ENCODE measurements around the gene TKT. TPM values are rescaled to one million over a fixed set of nuclear protein-coding genes. Genes with fewer than 3 reads are reported as not detected.

TKT gene
- total RNA-seq, 4 donors from 2014 or later = 97.3 to 338 (median 167) TPM

DNA sequence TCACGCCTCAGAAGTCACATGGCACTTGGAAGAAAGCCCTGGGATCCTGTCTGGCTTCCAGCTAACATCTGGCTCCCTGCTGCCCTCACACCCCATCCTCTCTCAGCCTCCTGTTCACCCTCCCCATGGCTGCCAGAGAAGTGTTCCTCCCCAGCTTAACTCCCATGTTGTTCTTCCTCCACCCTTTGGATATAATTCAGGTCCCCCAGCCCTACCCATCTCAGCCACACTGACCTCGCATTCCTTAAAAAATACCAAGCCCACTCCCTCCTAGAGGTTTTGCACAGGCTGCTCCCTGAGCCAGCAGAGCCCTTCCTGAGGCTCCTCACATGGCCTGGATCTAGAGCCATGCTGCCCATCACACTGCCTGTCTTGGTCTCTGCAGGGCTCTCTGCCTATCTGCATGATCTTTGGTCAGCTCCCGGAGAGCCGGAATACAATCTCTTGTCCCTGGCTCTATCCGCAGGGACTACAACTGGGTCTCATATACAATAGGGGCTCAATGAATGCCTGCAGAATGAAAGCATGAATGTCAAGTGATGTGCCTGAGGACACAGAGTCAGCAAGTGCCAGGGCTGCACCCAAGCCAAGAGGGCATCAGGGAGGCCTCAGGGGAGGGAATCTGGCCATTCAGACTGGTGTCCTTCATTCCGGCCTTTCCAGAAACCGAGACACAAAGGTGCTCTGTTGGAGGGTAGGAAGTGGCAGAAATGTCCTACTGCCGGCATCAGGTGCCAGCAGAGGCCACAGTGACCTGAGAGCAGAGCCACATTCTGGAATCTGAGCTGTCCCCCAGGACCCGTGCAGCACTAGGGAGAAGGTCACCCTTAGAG is 3.8 kb upstream of the TKT start:
- intact Hi-C loops (cut with DNase I; ENCODE audit: low total_unique reads) (loop anchor here (10.0 kb wide), 1 partner anchor 625 kb away; the partner anchor contains the start of gene ACTR8), in situ Hi-C loops (cut with MboI; ENCODE audit: low pct_ligation_motif_present in 1 of 4, low pct_unique_long_range_greater_than_20kb in 1 of 4, low sequenced_read_pairs in 3 of 4) (no loop called here)
- WGBS, 2 donors (ENCODE audit: low coverage in 1 of 2) = 84% methylated on average over 9 of the region's 9 CpGs; no CpG with 5 or more reads in 1 of the 2 donors
- Histone ChIP-seq H3K4me1 (peaks cover 0 to 5% (median 4%) of the 10 kb centered on the region in 4 donors), H3K4me3 (no peak overlapping the region), H3K36me3 (no peaks in the 10 kb centered on the region), H3K27me3 (no peaks in the 10 kb centered on the region), H3K9me3 (no peaks in the 10 kb centered on the region), H3K27ac (no peak overlapping the region)
- no peak for TF ChIP-seq POLR2AphosphoS5 (IDR thresholded peaks at IDR 0.05)
- TF ChIP-seq, protein P1, sequence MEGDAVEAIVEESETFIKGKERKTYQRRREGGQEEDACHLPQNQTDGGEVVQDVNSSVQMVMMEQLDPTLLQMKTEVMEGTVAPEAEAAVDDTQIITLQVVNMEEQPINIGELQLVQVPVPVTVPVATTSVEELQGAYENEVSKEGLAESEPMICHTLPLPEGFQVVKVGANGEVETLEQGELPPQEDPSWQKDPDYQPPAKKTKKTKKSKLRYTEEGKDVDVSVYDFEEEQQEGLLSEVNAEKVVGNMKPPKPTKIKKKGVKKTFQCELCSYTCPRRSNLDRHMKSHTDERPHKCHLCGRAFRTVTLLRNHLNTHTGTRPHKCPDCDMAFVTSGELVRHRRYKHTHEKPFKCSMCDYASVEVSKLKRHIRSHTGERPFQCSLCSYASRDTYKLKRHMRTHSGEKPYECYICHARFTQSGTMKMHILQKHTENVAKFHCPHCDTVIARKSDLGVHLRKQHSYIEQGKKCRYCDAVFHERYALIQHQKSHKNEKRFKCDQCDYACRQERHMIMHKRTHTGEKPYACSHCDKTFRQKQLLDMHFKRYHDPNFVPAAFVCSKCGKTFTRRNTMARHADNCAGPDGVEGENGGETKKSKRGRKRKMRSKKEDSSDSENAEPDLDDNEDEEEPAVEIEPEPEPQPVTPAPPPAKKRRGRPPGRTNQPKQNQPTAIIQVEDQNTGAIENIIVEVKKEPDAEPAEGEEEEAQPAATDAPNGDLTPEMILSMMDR (IDR thresholded peaks at IDR 0.05) = no peak
- TF ChIP-seq EP300 (IDR thresholded peaks at IDR 0.05; ENCODE audit: low read depth) = no peak
- no peak for TF ChIP-seq POLR2A (IDR thresholded peaks at IDR 0.05)
- DNase-seq = no peak

DNA sequence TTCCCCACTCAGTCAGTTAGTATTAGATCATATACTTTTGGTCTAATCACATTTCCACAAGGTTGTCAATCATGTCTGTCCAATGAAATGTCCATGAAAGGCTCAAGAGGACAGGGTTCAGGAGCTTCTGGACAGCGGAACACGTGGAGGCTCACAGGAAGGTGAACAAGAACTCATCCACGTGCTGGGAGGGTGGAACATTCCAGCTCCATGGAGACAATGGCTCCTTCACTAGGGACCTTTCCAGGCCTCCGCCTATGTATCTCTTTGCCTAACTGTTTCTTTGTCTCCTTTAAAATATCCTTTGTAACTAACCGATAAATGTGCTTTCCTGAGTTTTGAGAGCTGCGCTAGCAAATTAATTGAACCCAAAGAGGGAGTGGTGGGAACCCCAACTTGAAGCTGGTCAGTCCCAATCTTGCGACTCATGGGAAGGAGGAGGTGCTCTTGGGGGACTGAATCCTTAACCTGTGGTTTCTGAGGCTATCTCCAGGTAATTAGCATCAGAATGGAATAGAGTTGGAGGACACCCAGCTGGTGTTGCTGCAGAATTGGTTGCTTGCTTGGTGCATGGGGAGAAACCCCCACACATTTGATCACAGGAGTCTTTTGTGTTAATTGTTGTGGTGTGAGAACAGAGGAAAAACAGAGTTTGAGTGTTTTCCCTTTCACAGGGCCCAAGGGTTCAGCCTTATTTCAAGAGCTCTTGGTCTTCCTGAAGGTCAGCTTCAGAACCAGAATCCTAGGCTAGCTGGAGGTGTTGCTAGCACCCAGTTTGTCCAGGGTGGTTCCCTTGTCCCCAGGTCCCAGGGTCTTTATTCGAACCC is 3.0 kb upstream of the TKT start:
- H3K4me3 ChIP-seq = no peak overlapping the region
- H3K9me3 ChIP-seq = no peaks in the 10 kb centered on the region
- H3K27ac ChIP-seq = no peak overlapping the region
- no peaks in the 10 kb centered on the region for H3K27me3 ChIP-seq
- intact Hi-C loops (cut with DNase I; ENCODE audit: low total_unique reads) = loop anchor here (10.0 kb wide), 1 partner anchor 626 kb away; the partner anchor contains the start of gene ACTR8
- in situ Hi-C loops (cut with MboI; ENCODE audit: low pct_ligation_motif_present in 1 of 4, low pct_unique_long_range_greater_than_20kb in 1 of 4, low sequenced_read_pairs in 3 of 4) = no loop called here
- H3K36me3 ChIP-seq = no peaks in the 10 kb centered on the region
- no peak for DNase-seq
- peaks cover 5 to 13% (median 11%) of the 10 kb centered on the region in 4 donors for H3K4me1 ChIP-seq
- WGBS, 2 donors (ENCODE audit: low coverage in 1 of 2) = 82 to 93% methylated on average over 3 to 8 of the region's 8 CpGs
- TF ChIP-seq POLR2A (IDR thresholded peaks at IDR 0.05) (no peak), POLR2AphosphoS5 (IDR thresholded peaks at IDR 0.05) (no peak)

DNA sequence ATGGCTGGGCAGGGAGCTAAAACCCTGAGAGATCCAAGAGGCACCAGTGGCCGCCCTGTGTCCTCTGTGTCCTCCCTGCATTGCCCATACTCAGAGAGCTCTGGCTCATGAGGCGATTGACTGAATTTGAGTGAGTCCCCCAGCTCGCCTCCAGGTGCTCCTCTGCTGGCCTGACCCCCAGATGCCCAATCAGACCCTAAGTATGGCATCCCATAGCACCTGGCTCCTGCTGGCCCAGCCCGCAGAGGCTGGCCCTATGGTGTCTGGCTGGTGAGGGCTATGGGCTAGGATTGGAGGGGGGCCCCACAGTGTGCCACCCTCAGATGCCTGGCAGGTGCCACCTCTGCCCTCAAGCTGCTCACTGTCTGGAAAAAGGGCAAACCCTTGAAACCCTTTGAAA is 1.6 kb upstream of the TKT start:
- WGBS, 2 donors (ENCODE audit: low coverage in 1 of 2) = 97% methylated on average over 3 of the region's 4 CpGs; no CpG with 5 or more reads in 1 of the 2 donors
- Histone ChIP-seq H3K4me3 (no peak overlapping the region), H3K36me3 (no peaks in the 10 kb centered on the region), H3K27me3 (no peaks in the 10 kb centered on the region), H3K4me1 (peaks cover 11 to 26% (median 22%) of the 10 kb centered on the region in 4 donors), H3K27ac (no peak overlapping the region), H3K9me3 (no peaks in the 10 kb centered on the region)
- intact Hi-C loops (cut with DNase I; ENCODE audit: low total_unique reads) (loop anchor here (10.0 kb wide), 1 partner anchor 627 kb away; the partner anchor contains the start of gene ACTR8), in situ Hi-C loops (cut with MboI; ENCODE audit: low pct_ligation_motif_present in 1 of 4, low pct_unique_long_range_greater_than_20kb in 1 of 4, low sequenced_read_pairs in 3 of 4) (no loop called here)
- no peak for DNase-seq
- TF ChIP-seq, protein P1 (IDR thresholded peaks at IDR 0.05) = no peak
- TF ChIP-seq POLR2AphosphoS5 (IDR thresholded peaks at IDR 0.05) = no peak
- TF ChIP-seq EP300 (IDR thresholded peaks at IDR 0.05; ENCODE audit: low read depth) = no peak
- no peak for TF ChIP-seq POLR2A (IDR thresholded peaks at IDR 0.05)

DNA sequence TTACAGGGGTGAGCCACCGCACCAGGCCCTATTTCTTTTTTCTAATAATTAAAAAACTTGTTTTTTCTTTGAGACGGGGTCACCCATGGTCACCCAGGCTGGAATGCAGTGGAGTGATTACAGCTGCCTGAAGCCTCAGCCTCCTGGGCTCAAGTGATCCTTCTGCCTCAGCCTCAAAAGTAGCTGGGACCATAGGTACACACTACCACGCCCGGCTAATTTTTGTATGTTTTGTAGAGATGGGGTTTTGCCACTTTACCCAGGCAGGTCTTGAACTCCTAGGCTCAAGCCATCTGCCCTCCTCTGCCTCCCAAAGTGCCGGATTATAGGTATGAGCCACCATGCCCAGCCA is 858 bp upstream of the TKT start:
- H3K27me3 ChIP-seq = no peaks in the 10 kb centered on the region
- no peak for DNase-seq
- no peak overlapping the region for H3K4me3 ChIP-seq
- H3K27ac ChIP-seq = peak overlapping the region in 2 of 4 donors; percentile 95 to 99
- TF ChIP-seq POLR2AphosphoS5 (IDR thresholded peaks at IDR 0.05) = no peak
- TF ChIP-seq POLR2A (IDR thresholded peaks at IDR 0.05) = no peak
- no peak for TF ChIP-seq EP300 (IDR thresholded peaks at IDR 0.05; ENCODE audit: low read depth)
- in situ Hi-C loops (cut with MboI; ENCODE audit: low pct_ligation_motif_present in 1 of 4, low pct_unique_long_range_greater_than_20kb in 1 of 4, low sequenced_read_pairs in 3 of 4) (no loop called here), intact Hi-C loops (cut with DNase I; ENCODE audit: low total_unique reads) (loop anchor here (10.0 kb wide), 1 partner anchor 628 kb away; the partner anchor contains the start of gene ACTR8)
- no peaks in the 10 kb centered on the region for H3K9me3 ChIP-seq
- no peaks in the 10 kb centered on the region for H3K36me3 ChIP-seq
- WGBS, 2 donors (ENCODE audit: low coverage in 1 of 2) = 87 to 90% methylated on average over 3 to 5 of the region's 5 CpGs
- H3K4me1 ChIP-seq = peaks cover 11 to 34% (median 24%) of the 10 kb centered on the region in 4 donors

All from transverse colon (tissue), 4 donors.